Measurements from ENCODE around the gene NAA20. TPM values are rescaled to one million over a fixed set of nuclear protein-coding genes. Genes with fewer than 3 reads are reported as not detected.

NAA20 gene
- total and polyA plus RNA-seq, 9 of the 15 experiments (the other 6 are each of a cell fraction or from before 2014, with no cell fraction given): 51.4 to 361 (median 84.6) TPM

DNA sequence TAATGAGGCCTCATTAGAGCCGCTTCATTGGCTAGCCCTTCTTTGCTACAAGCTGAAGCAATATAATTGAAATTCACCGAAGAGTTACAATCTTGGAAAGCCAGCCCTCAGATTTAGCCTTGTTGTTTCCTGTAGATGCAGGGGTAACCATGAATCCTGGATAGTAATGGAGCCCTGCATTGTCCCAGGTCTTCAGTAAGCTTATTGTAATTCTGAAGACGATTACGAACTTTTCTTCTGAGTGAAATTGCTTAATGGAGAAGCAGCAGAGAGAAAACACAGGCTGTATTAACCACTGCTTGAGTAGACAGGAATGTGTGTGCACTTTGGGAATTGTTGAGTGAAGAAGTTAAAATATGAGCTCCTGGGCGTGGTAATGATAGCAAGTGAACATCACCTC lies 26.3 kb upstream of the NAA20 start:
- CTCF ChIA-PET (ENCODE audit: low intra/inter-chr PET ratio): no interaction called here
- intact Hi-C loops (cut with micrococcal nuclease): loop anchor here (10.0 kb wide), 1 partner anchor 86 kb away; no protein-coding TSS in a partner anchor
- FAIRE-seq (no peak), ATAC-seq (no peak), DNase-seq (ENCODE audit: extremely low read depth in 1 of 4, low spot score in 3 of 4) (no peak)
- Histone ChIP-seq H3K36me3 (ENCODE audit: control insufficient read depth, insufficient read depth, low read length) (no peaks in the 10 kb centered on the region), H3K4me1 (replicated peaks in 1 of 2; ENCODE audit: control insufficient read depth in 2 of 2, insufficient read depth in 2 of 2, low read length in 2 of 2) (no peaks in the 10 kb centered on the region), H3K4me3 (no peak overlapping the region), H3K9me3 (replicated peaks; ENCODE audit: control insufficient read depth, insufficient read depth, low read depth, low read length) (no peaks in the 10 kb centered on the region), H3K27me3 (ENCODE audit: control insufficient read depth in 2 of 2, insufficient read depth in 2 of 2, low read length in 2 of 2) (peaks cover 4 to 7% of the 10 kb centered on the region in 2 experiments; a peak in 1 of 5 replicates), H3K4me2 (ENCODE audit: insufficient read depth, low read length) (no peak overlapping the region), H3K79me2 (ENCODE audit: control insufficient read depth, insufficient read depth, low read length) (no peaks in the 10 kb centered on the region), H3K9ac (ENCODE audit: insufficient read depth in 1 of 2, low read depth in 2 of 2, low read length in 2 of 2) (no peak overlapping the region), H3K9me1 (ENCODE audit: control insufficient read depth, insufficient read depth, low read length) (no peaks in the 10 kb centered on the region), H4K20me1 (replicated peaks; ENCODE audit: control insufficient read depth, insufficient read depth, low read length) (no peaks in the 10 kb centered on the region), H3K27ac (ENCODE audit: extremely low read depth, low read depth, low read length) (no peak overlapping the region), H2AFZ (ENCODE audit: low read depth, low read length) (no peak overlapping the region)
- in situ Hi-C loops (cut with MboI): no loop called here
- POLR2A ChIA-PET: no interaction called here
- WGBS (ENCODE audit: insufficient coverage, low coverage, missing lambda C conversion rate): 1% methylated on average over 5 of the region's 5 CpGs
- no peak for TF ChIP-seq ZNF133 (CRISPR knock-in tag; IDR thresholded peaks at IDR 0.05)
- TF ChIP-seq, protein P1, sequence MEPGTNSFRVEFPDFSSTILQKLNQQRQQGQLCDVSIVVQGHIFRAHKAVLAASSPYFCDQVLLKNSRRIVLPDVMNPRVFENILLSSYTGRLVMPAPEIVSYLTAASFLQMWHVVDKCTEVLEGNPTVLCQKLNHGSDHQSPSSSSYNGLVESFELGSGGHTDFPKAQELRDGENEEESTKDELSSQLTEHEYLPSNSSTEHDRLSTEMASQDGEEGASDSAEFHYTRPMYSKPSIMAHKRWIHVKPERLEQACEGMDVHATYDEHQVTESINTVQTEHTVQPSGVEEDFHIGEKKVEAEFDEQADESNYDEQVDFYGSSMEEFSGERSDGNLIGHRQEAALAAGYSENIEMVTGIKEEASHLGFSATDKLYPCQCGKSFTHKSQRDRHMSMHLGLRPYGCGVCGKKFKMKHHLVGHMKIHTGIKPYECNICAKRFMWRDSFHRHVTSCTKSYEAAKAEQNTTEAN (CRISPR knock-in tag; IDR thresholded peaks at IDR 0.05): no peak
- no peak for TF ChIP-seq NUFIP1 (IDR thresholded peaks at IDR 0.05; ENCODE audit: partially characterized antibody)
- no peak for TF ChIP-seq POU5F1 (IDR thresholded peaks at IDR 0.05; ENCODE audit: borderline replicate concordance, low read depth, low read length, partially characterized antibody)
- TF ChIP-seq NBN (IDR thresholded peaks at IDR 0.05; ENCODE audit: low read depth): no peak
- TF ChIP-seq UBTF (IDR thresholded peaks at IDR 0.05; ENCODE audit: borderline replicate concordance in 1 of 2, low read depth in 2 of 2, low read length in 2 of 2): no peak
- TF ChIP-seq, protein P2, sequence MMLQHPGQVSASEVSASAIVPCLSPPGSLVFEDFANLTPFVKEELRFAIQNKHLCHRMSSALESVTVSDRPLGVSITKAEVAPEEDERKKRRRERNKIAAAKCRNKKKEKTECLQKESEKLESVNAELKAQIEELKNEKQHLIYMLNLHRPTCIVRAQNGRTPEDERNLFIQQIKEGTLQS (IDR thresholded peaks at IDR 0.05): no peak
- TF ChIP-seq, protein P2 (CRISPR knock-in tag; conservative IDR thresholded peaks at IDR 0.05): no peak
- no peak for TF ChIP-seq CREBBP (IDR thresholded peaks at IDR 0.05; ENCODE audit: low read depth, low read length)
- TF ChIP-seq, protein P3, sequence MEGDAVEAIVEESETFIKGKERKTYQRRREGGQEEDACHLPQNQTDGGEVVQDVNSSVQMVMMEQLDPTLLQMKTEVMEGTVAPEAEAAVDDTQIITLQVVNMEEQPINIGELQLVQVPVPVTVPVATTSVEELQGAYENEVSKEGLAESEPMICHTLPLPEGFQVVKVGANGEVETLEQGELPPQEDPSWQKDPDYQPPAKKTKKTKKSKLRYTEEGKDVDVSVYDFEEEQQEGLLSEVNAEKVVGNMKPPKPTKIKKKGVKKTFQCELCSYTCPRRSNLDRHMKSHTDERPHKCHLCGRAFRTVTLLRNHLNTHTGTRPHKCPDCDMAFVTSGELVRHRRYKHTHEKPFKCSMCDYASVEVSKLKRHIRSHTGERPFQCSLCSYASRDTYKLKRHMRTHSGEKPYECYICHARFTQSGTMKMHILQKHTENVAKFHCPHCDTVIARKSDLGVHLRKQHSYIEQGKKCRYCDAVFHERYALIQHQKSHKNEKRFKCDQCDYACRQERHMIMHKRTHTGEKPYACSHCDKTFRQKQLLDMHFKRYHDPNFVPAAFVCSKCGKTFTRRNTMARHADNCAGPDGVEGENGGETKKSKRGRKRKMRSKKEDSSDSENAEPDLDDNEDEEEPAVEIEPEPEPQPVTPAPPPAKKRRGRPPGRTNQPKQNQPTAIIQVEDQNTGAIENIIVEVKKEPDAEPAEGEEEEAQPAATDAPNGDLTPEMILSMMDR (IDR thresholded peaks at IDR 0.05 in 2 of 3, conservative IDR thresholded peaks at IDR 0.05 in 1 of 3; ENCODE audit: insufficient read depth in 2 of 3, low read depth in 1 of 3, low read length in 3 of 3): no peak
- TF ChIP-seq ZNF655 (CRISPR knock-in tag; IDR thresholded peaks at IDR 0.05): no peak
- no TSS peak for BruUV-seq (replicated peaks)

All from K562 (cell line).